ENCODE data around the gene AMPH. TPM values are rescaled to one million over a fixed set of nuclear protein-coding genes. Genes with fewer than 3 reads are reported as not detected.

The AMPH gene
- total and polyA plus RNA-seq, 11 donors, result 0.46 to 5.3 (median 3.1) TPM

GRCh38 chr7:38478404-38478803 lies 152.8 kb downstream of the AMPH start:
- TF ChIP-seq CTCF (IDR thresholded peaks at IDR 0.05) (no peak), POLR2A (IDR thresholded peaks at IDR 0.05) (no peak)
- no peak for DNase-seq
- WGBS, 4 donors, result 48 to 56% (median 50%) methylated on average over 3 of the region's 3 CpGs
- Histone ChIP-seq H3K4me1 (no peaks in the 10 kb centered on the region), H3K36me3 (no peaks in the 10 kb centered on the region), H3K27me3 (no peaks in the 10 kb centered on the region), H3K27ac (no peak overlapping the region), H3K4me3 (no peak overlapping the region), H3K9me3 (peaks cover 0 to 11% (median 4%) of the 10 kb centered on the region in 12 donors)
- no peak for ATAC-seq
- intact Hi-C loops (cut with DNase I), result no loop called here

GRCh38 chr7:38477333-38477732 lies 153.8 kb downstream of the AMPH start:
- Histone ChIP-seq H3K4me1 (no peaks in the 10 kb centered on the region), H3K27me3 (no peaks in the 10 kb centered on the region), H3K36me3 (no peaks in the 10 kb centered on the region), H3K27ac (no peak overlapping the region), H3K9me3 (peaks cover 0 to 4% (median 0%) of the 10 kb centered on the region in 12 donors), H3K4me3 (no peak overlapping the region)
- TF ChIP-seq CTCF (IDR thresholded peaks at IDR 0.05) (no peak), POLR2A (IDR thresholded peaks at IDR 0.05) (no peak)
- DNase-seq (no peak), ATAC-seq (no peak)
- intact Hi-C loops (cut with DNase I), result no loop called here
- 78 to 100% (median 94%) methylated on average over 1 of the region's 1 CpG for WGBS, 4 donors

- no peak for ATAC-seq
- no peak overlapping the region for H3K27ac ChIP-seq
- TF ChIP-seq POLR2A (IDR thresholded peaks at IDR 0.05), result no peak
- TF ChIP-seq CTCF (IDR thresholded peaks at IDR 0.05), result no peak
These were observed 154.4 kb downstream of the AMPH start for GRCh38 chr7:38476764-38477163.

GRCh38 chr7:38465956-38466355 lies 165.2 kb downstream of the AMPH start:
- H3K4me1 ChIP-seq, result peaks cover 0 to 3% (median 0%) of the 10 kb centered on the region in 12 donors
- ATAC-seq, result no peak
- no peak overlapping the region for H3K27ac ChIP-seq
- H3K4me3 ChIP-seq, result no peak overlapping the region
- TF ChIP-seq CTCF (IDR thresholded peaks at IDR 0.05), result no peak
- no peak for TF ChIP-seq POLR2A (IDR thresholded peaks at IDR 0.05)
- DNase-seq, result no peak
- WGBS, 4 donors, result 72 to 83% (median 77%) methylated on average over 6 of the region's 6 CpGs
- H3K9me3 ChIP-seq, result peaks cover 0 to 5% (median 0%) of the 10 kb centered on the region in 12 donors
- no peaks in the 10 kb centered on the region for H3K27me3 ChIP-seq
- intact Hi-C loops (cut with DNase I), result no loop called here
- H3K36me3 ChIP-seq, result no peaks in the 10 kb centered on the region

More at GRCh38 chr7:38476764-38477163, 154.4 kb downstream of the AMPH start:
- peaks cover 0 to 4% (median 0%) of the 10 kb centered on the region in 12 donors for H3K9me3 ChIP-seq
- H3K27me3 ChIP-seq, result no peaks in the 10 kb centered on the region
- no peak for DNase-seq
- 76 to 79% (median 78%) methylated on average over 6 of the region's 6 CpGs for WGBS, 4 donors
- H3K36me3 ChIP-seq, result no peaks in the 10 kb centered on the region
- H3K4me1 ChIP-seq, result no peaks in the 10 kb centered on the region
- intact Hi-C loops (cut with DNase I), result no loop called here
- no peak overlapping the region for H3K4me3 ChIP-seq
